ENCODE measurements around the gene PYGO2. TPM values are rescaled to one million over a fixed set of nuclear protein-coding genes. Genes with fewer than 3 reads are reported as not detected.

The PYGO2 gene
- total and polyA plus RNA-seq, 12 donors: 26.2 to 61.1 (median 38.7) TPM

- H3K36me3 ChIP-seq (replicated peaks in 1 of 2): peaks cover 0 to 60% of the 10 kb centered on the region in 2 donors
- TF ChIP-seq, protein P1, sequence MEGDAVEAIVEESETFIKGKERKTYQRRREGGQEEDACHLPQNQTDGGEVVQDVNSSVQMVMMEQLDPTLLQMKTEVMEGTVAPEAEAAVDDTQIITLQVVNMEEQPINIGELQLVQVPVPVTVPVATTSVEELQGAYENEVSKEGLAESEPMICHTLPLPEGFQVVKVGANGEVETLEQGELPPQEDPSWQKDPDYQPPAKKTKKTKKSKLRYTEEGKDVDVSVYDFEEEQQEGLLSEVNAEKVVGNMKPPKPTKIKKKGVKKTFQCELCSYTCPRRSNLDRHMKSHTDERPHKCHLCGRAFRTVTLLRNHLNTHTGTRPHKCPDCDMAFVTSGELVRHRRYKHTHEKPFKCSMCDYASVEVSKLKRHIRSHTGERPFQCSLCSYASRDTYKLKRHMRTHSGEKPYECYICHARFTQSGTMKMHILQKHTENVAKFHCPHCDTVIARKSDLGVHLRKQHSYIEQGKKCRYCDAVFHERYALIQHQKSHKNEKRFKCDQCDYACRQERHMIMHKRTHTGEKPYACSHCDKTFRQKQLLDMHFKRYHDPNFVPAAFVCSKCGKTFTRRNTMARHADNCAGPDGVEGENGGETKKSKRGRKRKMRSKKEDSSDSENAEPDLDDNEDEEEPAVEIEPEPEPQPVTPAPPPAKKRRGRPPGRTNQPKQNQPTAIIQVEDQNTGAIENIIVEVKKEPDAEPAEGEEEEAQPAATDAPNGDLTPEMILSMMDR (IDR thresholded peaks at IDR 0.05): no peak
- TF ChIP-seq POLR2A (IDR thresholded peaks at IDR 0.05): no peak
- WGBS, 4 donors: 74 to 86% (median 82%) methylated on average over 3 to 5 of the region's 5 CpGs
- no peaks in the 10 kb centered on the region for H3K27me3 ChIP-seq
- intact Hi-C loops (cut with DNase I): loop anchor here in 1 of 2 donors (5.0 kb wide), 1 partner anchor 35 kb away; the partner anchor contains the start of gene ZBTB7B
- H3K4me1 ChIP-seq (replicated peaks in 1 of 2): peaks cover 35 to 51% of the 10 kb centered on the region in 2 donors
- no peak for DNase-seq
- H3K27ac ChIP-seq: peak overlapping the region in 2 of 5 donors; percentile 70 to 100
- H3K4me3 ChIP-seq: no peak overlapping the region
- no peaks in the 10 kb centered on the region for H3K9me3 ChIP-seq (replicated peaks in 1 of 3)
Measured at GRCh38 chr1:154967331-154967950, 5.9 kb upstream of the PYGO2 start.

DNA sequence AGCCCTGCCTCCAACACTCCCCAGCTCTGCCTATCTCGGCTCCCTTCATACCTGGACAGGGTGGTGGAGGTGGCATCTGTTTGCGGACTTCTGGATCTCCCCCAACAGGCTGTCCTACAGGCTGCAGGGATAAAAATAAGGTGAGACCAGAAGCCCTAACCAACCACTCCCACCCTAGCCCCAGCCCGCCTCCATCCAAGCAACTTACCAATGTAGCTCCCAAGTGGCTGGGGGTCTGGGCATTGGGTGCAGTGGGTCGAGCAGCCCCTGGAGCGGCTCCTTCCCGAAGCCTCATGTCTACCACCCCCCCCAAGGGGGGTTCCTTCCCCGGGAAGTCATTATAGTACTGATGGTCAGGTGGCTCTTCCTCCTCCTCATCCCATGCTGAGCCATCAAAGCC lies 4.5 kb upstream of the PYGO2 start:
- intact Hi-C loops (cut with DNase I): loop anchor here in 1 of 2 donors (5.0 kb wide), 1 partner anchor 36 kb away; the partner anchor contains the start of gene ZBTB7B
- no peaks in the 10 kb centered on the region for H3K27me3 ChIP-seq
- H3K9me3 ChIP-seq (replicated peaks in 1 of 3): no peaks in the 10 kb centered on the region
- no peak for DNase-seq
- peaks cover 23 to 41% of the 10 kb centered on the region in 2 donors for H3K4me1 ChIP-seq (replicated peaks in 1 of 2)
- no peak overlapping the region for H3K4me3 ChIP-seq
- TF ChIP-seq POLR2A (IDR thresholded peaks at IDR 0.05): no peak
- TF ChIP-seq, protein P1 (IDR thresholded peaks at IDR 0.05): no peak
- H3K27ac ChIP-seq: peak overlapping the region in 1 of 5 donors; percentile 70
- H3K36me3 ChIP-seq (replicated peaks in 1 of 2): peaks cover 0 to 61% of the 10 kb centered on the region in 2 donors
- 81 to 85% (median 84%) methylated on average over 5 to 7 of the region's 7 CpGs for WGBS, 4 donors

- TF ChIP-seq, protein P1 (IDR thresholded peaks at IDR 0.05): no peak
- peaks cover 0 to 65% of the 10 kb centered on the region in 2 donors for H3K36me3 ChIP-seq (replicated peaks in 1 of 2)
- H3K27me3 ChIP-seq: no peaks in the 10 kb centered on the region
- H3K4me3 ChIP-seq: no peak overlapping the region
- WGBS, 4 donors: 87 to 91% (median 90%) methylated on average over 6 of the region's 6 CpGs
- peaks cover 13 to 37% of the 10 kb centered on the region in 2 donors for H3K4me1 ChIP-seq (replicated peaks in 1 of 2)
- intact Hi-C loops (cut with DNase I): loop anchor here in 1 of 2 donors (5.0 kb wide), 1 partner anchor 33 kb away; no protein-coding TSS in a partner anchor
- no peak for DNase-seq
- H3K9me3 ChIP-seq (replicated peaks in 1 of 3): no peaks in the 10 kb centered on the region
- no peak overlapping the region for H3K27ac ChIP-seq
Measured at GRCh38 chr1:154964359-154964758, 2.8 kb upstream of the PYGO2 start.

GRCh38 chr1:154963643-154964042 lies 2.1 kb upstream of the PYGO2 start:
- intact Hi-C loops (cut with DNase I): loop anchor here in 1 of 2 donors (5.0 kb wide), 1 partner anchor 34 kb away; no protein-coding TSS in a partner anchor
- H3K27ac ChIP-seq: peak overlapping the region in 1 of 5 donors; percentile 98
- peaks cover 13 to 29% of the 10 kb centered on the region in 2 donors for H3K4me1 ChIP-seq (replicated peaks in 1 of 2)
- DNase-seq: no peak
- WGBS, 4 donors: 78 to 84% (median 79%) methylated on average over 8 of the region's 8 CpGs
- H3K36me3 ChIP-seq (replicated peaks in 1 of 2): peaks cover 0 to 72% of the 10 kb centered on the region in 2 donors
- no peaks in the 10 kb centered on the region for H3K9me3 ChIP-seq (replicated peaks in 1 of 3)
- H3K4me3 ChIP-seq: no peak overlapping the region
- no peaks in the 10 kb centered on the region for H3K27me3 ChIP-seq
- TF ChIP-seq POLR2A (IDR thresholded peaks at IDR 0.05): no peak
- TF ChIP-seq, protein P1 (IDR thresholded peaks at IDR 0.05): no peak
